ENCODE results near the gene KRTAP4-3. TPM values are rescaled to one million over a fixed set of nuclear protein-coding genes. Genes with fewer than 3 reads are reported as not detected.

Gene KRTAP4-3
- total RNA-seq (2016; rRNA removed; fragmentation: Illumina TruSeq; extraction: Trizol) (not detected in 2 replicates), polyA plus RNA-seq (2011; rRNA removed) (not detected in 2 replicates), polyA minus RNA-seq (2011; rRNA and poly(A)+ RNA removed; ENCODE audit: low replicate concordance) (not detected in 2 replicates), Bru-seq, nascent RNA (not detected), BruChase-seq, experiment 1, labeled RNA remaining after a 6-hour chase (not detected), BruChase-seq, experiment 2, labeled RNA remaining after a 2-hour chase (not detected)
- not detected in 2 replicates for total RNA-seq (2016; cell fraction: cytosol; rRNA removed; fragmentation: Illumina TruSeq; extraction: Trizol; ENCODE audit: low read depth)
- total RNA-seq (2016; cell fraction: insoluble cytoplasmic fraction; rRNA removed; fragmentation: Illumina TruSeq; extraction: Trizol): not detected in 2 replicates
- total RNA-seq (2016; cell fraction: membrane; rRNA removed; fragmentation: Illumina TruSeq; extraction: Trizol): not detected in 2 replicates
- not detected in 2 replicates for total RNA-seq (2016; cell fraction: nucleus; rRNA removed; fragmentation: Illumina TruSeq; extraction: Trizol)
- not detected in 2 replicates for polyA plus RNA-seq (2011; cell fraction: cytosol; rRNA removed)
- polyA plus RNA-seq (2011; cell fraction: nucleus; rRNA removed): not detected in 2 replicates
- polyA plus RNA-seq (2012): not detected in 2 replicates
- polyA plus RNA-seq (2016; cell fraction: cytosol; fragmentation: Illumina TruSeq; extraction: Trizol; ENCODE audit: low read depth): not detected in 2 replicates
- not detected in 2 replicates for polyA plus RNA-seq (2016; cell fraction: insoluble cytoplasmic fraction; fragmentation: Illumina TruSeq; extraction: Trizol; ENCODE audit: low read depth)
- polyA plus RNA-seq (2016; cell fraction: membrane; fragmentation: Illumina TruSeq; extraction: Trizol; ENCODE audit: low read depth): not detected in 2 replicates
- not detected in 2 replicates for polyA plus RNA-seq (2016; cell fraction: nucleus; fragmentation: Illumina TruSeq; extraction: Trizol; ENCODE audit: insufficient read depth, low read depth)
- not detected in 2 replicates for polyA minus RNA-seq (2011; cell fraction: cytosol; rRNA and poly(A)+ RNA removed)
- not detected in 2 replicates for polyA minus RNA-seq (2011; cell fraction: nucleus; rRNA and poly(A)+ RNA removed)
- long read RNA-seq, experiment 1: 0 reads
- long read RNA-seq, experiment 2: 0 reads

DNA sequence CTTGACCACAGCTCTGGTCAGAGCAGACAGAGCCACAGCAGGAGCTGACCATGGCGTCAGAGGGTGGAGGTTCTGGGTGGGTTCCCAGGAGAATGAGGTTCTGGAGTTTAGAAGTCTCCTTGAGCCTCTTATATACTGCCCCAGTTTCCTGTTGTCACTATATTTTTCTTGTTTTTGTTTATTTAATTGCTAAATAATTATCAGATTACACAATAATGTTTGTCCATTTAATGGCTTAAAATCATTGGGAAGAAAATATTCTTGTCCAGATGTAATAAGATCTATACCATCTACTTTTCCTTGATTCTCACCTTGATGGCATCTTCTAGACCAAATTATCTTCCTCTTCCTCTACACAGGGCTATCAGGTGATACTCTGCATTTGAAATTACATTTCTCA lies at the start of gene KRTAP4-3:
Gene KRTAP4-3 (minus strand): TSS at position 101 of the 400 bp plus-strand sequence. CDS start 49 bp downstream, at position 52.
- Histone ChIP-seq H2AFZ (ENCODE audit: low read length) (no peak within 1 kb of the TSS), H4K20me1 (ENCODE audit: insufficient read depth, low read length) (no peaks in the 10 kb centered on the region), H3K4me2 (ENCODE audit: low read depth, low read length) (no peak within 1 kb of the TSS), H3K4me1 (ENCODE audit: insufficient read depth, low read length) (no peaks in the 10 kb centered on the region), H3K27me3 (ENCODE audit: control insufficient read depth in 1 of 2, insufficient read depth in 2 of 2, low read length in 2 of 2) (no peaks in the 10 kb centered on the region; a peak in 1 of 5 replicates), H3K9ac (ENCODE audit: insufficient read depth, low read depth, low read length) (no peak within 1 kb of the TSS), H3K4me3 (replicated peaks in 1 of 3; ENCODE audit: insufficient read depth in 1 of 3, low read depth in 2 of 3, low read length in 3 of 3) (no peak within 1 kb of the TSS), H3K9me3 (ENCODE audit: low read length) (no peaks in the 10 kb centered on the region), H3K36me3 (replicated peaks in 1 of 2; ENCODE audit: control insufficient read depth in 1 of 2, insufficient read depth in 2 of 2, low read length in 2 of 2) (no peaks in the 10 kb centered on the region), H3K27ac (ENCODE audit: extremely low read length, insufficient read depth, low read length) (no peak within 1 kb of the TSS), H3K79me2 (ENCODE audit: insufficient read depth, low read length) (no peaks in the 10 kb centered on the region)
- FAIRE-seq (no peak), DNase-seq (ENCODE audit: low spot score) (no peak), ATAC-seq (no peak)
- CTCF ChIA-PET (ENCODE audit: low intra/inter-chr PET ratio, low total read pairs): no interaction called here
- TF ChIP-seq ZNF652 (CRISPR knock-in tag; IDR thresholded peaks at IDR 0.05; ENCODE audit: borderline replicate concordance, low read depth): no peak
- TF ChIP-seq ZNF530 (CRISPR knock-in tag; IDR thresholded peaks at IDR 0.05; ENCODE audit: low read depth): no peak
- TF ChIP-seq ZFAT (CRISPR knock-in tag; conservative IDR thresholded peaks at IDR 0.05): no peak
- no peak for TF ChIP-seq KLF6 (CRISPR knock-in tag; IDR thresholded peaks at IDR 0.05)
- no peak for TF ChIP-seq ELF1 (CRISPR knock-in tag; IDR thresholded peaks at IDR 0.05)
- TF ChIP-seq MED1 (CRISPR knock-in tag; IDR thresholded peaks at IDR 0.05): no peak
- TF ChIP-seq ZFP62 (CRISPR knock-in tag; IDR thresholded peaks at IDR 0.05): no peak
- TF ChIP-seq, protein P1, sequence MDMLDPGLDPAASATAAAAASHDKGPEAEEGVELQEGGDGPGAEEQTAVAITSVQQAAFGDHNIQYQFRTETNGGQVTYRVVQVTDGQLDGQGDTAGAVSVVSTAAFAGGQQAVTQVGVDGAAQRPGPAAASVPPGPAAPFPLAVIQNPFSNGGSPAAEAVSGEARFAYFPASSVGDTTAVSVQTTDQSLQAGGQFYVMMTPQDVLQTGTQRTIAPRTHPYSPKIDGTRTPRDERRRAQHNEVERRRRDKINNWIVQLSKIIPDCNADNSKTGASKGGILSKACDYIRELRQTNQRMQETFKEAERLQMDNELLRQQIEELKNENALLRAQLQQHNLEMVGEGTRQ (IDR thresholded peaks at IDR 0.05; ENCODE audit: low read depth, low read length): no peak
- TF ChIP-seq, protein P1 (CRISPR knock-in tag; IDR thresholded peaks at IDR 0.05; ENCODE audit: borderline replicate concordance): no peak
- TF ChIP-seq, protein P2, sequence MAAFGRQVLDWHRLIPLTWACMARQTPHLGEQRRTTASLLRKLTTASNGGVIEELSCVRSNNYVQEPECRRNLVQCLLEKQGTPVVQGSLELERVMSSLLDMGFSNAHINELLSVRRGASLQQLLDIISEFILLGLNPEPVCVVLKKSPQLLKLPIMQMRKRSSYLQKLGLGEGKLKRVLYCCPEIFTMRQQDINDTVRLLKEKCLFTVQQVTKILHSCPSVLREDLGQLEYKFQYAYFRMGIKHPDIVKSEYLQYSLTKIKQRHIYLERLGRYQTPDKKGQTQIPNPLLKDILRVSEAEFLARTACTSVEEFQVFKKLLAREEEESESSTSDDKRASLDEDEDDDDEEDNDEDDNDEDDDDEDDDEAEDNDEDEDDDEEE (CRISPR knock-in tag; IDR thresholded peaks at IDR 0.05): no peak
- TF ChIP-seq ZNF225 (CRISPR knock-in tag; IDR thresholded peaks at IDR 0.05): no peak
- no peak for TF ChIP-seq ZNF781 (CRISPR knock-in tag; IDR thresholded peaks at IDR 0.05; ENCODE audit: borderline replicate concordance, not compliant biosample characterization)
- TF ChIP-seq SNRNP70 (IDR thresholded peaks at IDR 0.05; ENCODE audit: low read depth, low read length): no peak
- TF ChIP-seq KAT2B (IDR thresholded peaks at IDR 0.05; ENCODE audit: borderline replicate concordance, low read depth, low read length): no peak
- TF ChIP-seq ATF7-NPFF (CRISPR knock-in tag; IDR thresholded peaks at IDR 0.05; ENCODE audit: low read depth): no peak
- no peak for TF ChIP-seq SATB2 (CRISPR knock-in tag; IDR thresholded peaks at IDR 0.05)
- TF ChIP-seq ZNF816 (CRISPR knock-in tag; IDR thresholded peaks at IDR 0.05; ENCODE audit: borderline replicate concordance): no peak
- POLR2A ChIA-PET: no interaction called here
- no TSS peak for BruUV-seq (replicated peaks)
- 0% methylated on average over 1 of the region's 1 CpG for WGBS (ENCODE audit: low lambda C conversion rate)
- intact Hi-C loops (cut with micrococcal nuclease; ENCODE audit: unreplicated experiment) (no loop called here), in situ Hi-C loops (cut with HindIII; ENCODE audit: extremely low pct_ligation_motif_present, low pct_unique_long_range_greater_than_20kb) (no loop called here)

Data from HepG2 (cell line).